CD4-positive, alpha-beta T cell treated with Interleukin-6 for 4 hours (primary cell): ENCODE results near the gene MED9.
A peak's percentile ranks its signal among the peaks of the same experiment; 100 is the strongest.

Experiments
- DNase-seq: peaks from one replicate; pipeline ENCODE4 v3.0.0-alpha.2; 2020; ENCODE audit warnings: mixed read lengths

Gene MED9

DNA sequence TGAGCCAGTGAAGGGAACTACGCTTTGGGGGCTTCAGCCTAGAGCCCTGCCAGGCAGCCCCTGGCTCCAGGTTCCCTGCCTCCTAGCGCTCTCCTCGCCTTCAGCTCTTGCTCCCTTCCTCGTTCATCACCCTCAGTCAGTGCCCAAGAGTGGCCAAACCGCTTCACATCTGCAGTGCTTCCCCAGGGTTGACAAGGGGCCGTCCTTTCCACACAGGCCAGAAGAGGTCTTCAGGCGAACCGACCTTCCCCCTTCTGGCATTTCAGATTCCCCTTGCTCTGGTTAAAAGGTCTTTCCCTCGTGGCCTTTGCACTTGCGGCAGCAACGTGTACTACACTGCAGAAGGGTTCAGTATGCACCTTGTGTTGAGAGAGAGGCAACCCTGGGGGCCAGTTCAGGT lies 15.3 kb downstream of the MED9 start:
- DNase-seq, result no peak

DNA sequence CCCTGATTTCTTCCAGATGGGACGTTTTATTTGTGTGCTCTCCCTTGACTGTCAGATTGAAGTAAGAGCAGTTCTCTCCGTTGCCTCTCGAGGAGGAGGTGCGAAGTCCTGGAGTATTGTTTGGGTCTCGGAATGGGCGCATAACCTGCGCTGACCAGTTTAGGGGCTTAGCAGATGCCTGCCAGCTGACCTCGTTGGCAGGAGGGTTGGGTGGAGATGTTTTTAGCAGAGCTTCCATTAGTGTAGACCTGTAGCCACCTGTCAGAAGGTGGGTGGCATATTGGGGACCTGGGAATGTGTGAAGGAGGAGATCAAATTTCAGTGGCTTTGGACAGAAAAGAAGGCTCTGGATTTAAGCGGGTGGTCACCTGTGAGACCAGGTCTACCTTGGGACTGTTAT lies 15.8 kb downstream of the MED9 start:
- no peak for DNase-seq

DNA sequence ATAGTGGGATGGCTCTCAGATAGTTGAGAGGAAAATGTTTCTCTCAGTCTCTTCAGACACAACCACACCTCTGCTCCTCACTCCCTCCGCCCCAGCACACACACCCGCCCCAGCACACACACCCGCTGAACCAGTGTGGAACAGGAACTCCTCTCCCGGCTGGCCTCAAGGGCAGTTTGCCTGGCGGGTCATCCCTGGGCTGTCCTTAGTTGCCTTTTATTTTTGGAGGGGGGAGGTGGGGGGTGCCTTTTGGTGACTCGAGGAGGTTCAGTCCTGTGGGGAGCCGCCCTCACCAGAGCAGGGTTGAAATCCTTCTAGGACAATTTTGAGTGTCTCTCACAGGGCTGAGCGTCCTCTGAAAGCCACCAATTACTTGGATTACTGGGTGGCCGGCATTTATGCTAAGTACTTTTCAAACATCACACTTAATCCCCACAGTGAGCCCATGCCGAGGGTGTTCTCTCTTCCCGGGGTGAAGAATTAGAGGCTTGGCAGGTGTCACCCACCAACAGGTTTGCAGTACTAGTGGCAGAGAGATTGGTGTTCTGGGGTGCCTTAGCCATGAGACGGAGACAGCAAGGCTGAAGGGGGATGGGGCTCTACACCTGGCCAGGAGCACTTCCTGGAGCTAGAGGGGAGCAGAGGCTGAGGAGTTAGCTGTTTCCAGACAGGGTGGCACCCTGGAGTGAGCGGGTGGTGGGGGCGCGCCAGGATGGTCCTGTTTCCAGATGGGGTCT lies 16.6 kb downstream of the MED9 start:
- DNase-seq, result no peak

DNA sequence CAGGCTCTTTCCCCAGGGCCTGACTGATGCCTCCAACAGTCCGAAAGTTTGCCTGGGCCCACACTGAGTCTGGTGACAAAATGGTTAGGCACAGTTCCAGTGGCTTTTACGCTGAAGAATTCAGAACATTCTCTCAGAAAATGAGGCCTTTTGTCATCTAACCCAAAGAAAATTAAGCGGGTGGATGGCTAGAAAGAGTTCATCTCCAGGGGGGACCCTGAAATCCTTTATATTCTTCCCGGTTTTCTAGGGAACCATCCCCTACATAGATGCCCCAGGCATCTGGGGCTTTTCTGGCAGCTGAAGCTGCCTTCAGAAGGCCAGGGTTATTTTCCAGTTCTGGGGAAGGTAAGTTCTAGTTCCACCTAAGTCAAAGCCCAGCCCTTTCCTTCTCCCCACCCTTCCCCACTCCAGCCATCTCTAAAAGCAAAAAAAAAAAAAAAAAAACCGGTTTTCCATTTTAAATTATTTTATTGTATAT lies 17.2 kb downstream of the MED9 start:
- DNase-seq, result no peak

DNA sequence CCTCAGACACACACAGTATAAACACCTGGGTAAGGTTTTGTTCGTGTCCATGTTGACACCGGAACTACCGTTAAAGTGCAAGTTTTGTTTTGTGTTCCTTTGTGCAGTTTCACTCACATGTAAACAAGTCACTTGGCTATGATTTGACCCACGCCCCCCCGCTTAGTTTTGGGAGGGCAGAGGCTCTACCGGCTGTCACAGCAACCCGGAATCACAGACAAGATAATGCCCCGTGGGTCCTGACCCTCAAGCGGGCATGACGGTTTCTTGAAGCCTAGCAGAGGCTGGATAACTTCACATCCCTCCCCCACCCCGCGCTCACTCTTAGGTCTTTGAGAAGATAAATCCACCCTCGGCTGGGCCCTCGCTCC lies 17.7 kb downstream of the MED9 start:
- no peak for DNase-seq

DNA sequence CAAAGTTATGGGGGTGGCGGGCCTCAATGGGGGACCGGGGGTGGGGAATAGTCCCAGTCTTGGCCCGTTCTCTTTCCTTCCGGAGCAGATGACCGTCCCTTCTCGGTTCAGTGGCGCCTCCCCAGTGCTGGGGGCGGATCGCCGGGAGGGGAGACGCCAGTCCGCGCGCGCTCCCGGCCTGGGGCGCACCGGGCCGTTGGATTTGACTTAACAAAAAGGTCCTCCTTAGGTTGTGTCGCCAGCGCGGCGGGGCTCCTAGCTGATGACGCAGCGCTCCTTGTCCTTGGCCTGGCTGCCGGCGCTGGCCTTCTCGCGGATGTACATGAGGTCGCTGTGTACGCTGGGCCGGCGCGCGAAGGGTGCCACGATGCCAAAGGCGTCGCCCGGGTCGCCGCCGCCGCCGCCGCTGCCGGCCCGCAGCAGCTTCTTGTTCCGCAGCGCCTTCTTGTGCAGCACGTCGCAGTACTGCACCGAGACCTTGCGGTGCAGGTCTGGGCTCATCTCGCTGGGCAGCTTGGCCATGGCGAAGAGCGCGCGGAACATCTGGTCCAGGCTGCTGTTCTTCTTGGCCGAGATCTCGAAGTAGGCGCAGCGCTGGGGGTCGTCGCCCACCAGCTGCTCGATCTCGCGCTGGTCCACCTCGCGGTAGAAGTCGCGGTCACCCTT lies 18.2 kb downstream of the MED9 start:
- peak; percentile 21 for DNase-seq

DNA sequence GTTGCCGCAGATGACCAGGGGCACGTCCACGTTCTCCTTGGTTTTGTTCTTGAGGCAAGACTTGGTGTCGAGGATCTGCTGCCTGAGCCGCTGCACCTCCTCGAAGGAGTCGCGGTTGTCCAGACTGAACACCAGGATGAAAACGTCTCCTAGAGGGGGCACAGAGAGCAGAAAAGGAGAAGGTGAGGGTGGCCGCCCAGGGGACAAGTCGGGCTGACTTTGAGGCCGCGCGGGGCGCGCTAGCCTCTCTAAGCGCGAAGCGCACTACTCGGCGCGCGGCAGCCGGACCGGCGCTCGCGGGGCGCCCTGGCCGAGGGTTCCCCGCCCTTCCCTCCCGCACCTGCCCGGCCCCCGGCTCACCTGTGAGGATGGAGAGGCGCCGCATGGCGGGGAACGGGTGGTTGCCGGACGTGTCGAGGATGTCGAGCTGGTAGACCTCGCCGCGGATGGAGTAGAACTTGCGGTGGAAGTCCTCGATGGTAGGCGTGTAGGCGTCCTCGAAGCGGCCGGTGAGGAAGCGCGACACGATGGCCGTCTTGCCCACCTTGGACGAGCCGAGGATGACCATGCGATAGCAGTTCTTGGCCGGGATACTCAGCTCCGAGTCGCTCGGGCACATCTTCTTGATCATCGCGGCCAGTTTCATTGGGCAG lies 18.9 kb downstream of the MED9 start:
- peak; percentile 35 for DNase-seq

DNA sequence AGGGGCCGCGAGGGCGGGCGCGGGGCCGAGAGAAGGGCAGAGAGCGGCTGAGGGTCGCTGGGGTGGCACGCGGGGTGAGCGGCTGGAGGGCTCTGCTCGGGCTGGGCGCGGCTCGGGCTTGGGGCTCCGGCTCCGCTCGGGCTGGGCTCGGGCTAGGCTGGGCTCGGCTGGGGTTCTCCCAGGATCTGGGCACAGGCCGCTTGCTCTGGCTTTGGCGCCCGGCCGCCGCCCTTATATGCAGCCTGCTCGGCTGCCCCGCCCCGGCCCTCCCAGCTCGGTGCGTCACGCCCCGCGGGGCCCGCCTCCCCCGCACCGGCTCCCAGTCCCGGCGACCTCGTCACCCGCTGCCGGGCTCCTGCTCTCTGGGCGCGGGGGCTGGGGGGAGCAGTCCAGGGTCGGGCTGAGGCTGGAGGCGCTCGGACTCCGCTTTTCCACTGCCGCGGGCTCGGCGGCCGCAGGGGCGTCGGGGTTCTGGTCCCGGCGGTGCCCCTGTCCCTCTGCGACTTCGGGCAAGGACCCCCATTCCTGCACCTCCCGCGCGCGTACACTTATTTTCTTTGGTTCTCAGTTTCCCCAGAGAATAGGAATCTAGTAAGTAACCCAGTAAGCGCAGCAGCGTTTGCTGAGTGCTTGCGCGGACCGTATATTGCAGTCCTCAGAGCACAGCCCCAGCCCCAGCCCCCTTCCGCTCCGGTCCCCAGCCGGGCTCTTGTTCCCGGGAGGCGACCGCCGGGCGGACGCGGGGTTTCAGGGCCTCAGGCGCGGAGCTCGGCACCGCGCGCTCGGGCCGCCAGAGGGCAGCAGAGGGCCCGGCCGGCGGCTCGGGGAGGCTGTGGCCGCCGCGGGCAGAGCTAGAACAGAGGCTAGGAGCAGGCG lies 19.6 kb downstream of the MED9 start, which contains the start of gene RASD1:
Gene RASD1 (minus strand): TSS at position 207 of the 876 bp plus-strand sequence. CDS start 214 bp downstream, outside the sequence.
- peak; percentile 82 for DNase-seq

DNA sequence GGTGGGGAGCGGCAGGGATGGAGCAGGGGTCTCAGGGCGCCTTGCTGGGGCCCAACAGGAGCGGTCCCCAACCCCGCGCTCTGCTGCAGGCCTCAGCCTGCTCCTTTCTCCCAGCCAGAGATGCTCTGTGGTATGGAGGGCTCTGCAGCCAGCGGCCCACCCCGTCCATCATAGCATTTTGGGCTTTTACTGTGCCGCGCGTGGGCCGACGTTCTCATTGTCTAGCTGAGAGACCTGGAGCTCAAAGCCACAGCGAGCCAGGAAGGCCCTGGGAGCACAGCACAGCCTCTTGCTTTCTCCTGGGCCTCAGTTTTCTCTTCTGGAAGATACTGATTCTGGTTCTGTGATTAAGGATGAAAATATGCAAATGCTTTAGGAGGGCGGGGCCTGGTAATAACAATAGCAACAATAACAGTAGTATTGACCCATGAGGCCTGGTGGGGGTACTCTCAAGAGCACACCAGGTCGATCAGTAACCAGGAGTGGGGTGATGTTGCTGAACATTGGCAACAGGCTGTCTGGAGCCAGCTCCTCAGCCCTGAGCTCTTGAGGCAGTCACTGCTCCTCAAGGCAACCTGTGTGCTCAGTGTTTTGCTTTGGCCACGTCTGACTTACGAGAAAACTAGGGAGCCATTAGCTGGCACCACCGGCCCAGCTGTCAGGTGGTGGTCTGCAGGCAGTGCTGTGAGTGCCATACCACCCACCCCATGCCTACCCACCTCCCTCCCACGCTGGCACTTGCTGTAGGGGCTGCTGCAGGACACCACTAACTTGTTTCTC lies 20.5 kb downstream of the MED9 start:
- no peak for DNase-seq

DNA sequence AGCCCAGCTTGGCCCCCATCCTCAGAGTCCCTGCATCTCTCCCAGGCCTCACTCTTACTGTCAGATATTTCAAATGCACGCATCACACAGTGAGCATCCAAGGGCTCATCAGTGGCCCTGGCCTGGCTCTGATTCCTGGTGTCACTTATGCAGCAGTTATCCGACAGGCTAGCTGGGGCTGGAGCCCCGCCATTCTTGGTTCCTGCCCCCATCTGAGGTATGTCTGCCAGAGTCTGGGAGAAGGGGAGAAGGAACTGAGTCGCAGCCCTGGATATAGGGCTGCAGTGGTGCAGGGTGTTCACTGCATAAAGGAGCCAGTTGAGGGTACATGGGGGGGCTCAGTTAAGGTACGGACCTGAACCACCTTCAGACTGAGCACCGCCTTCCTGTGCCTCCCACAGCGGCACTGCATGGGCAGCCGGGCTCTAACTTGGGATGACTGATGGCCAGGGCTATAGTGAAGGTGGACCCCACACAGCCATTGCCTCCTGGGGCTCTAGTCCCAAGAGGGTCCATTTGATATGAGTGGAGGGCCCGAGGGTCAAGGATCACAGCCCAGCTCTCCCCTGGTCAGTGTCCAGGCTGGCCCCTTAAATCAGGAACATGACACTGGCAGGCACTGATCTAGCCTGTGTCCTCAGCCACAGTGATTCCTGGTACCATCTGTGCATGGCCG lies 21.2 kb downstream of the MED9 start:
- DNase-seq, result no peak

DNA sequence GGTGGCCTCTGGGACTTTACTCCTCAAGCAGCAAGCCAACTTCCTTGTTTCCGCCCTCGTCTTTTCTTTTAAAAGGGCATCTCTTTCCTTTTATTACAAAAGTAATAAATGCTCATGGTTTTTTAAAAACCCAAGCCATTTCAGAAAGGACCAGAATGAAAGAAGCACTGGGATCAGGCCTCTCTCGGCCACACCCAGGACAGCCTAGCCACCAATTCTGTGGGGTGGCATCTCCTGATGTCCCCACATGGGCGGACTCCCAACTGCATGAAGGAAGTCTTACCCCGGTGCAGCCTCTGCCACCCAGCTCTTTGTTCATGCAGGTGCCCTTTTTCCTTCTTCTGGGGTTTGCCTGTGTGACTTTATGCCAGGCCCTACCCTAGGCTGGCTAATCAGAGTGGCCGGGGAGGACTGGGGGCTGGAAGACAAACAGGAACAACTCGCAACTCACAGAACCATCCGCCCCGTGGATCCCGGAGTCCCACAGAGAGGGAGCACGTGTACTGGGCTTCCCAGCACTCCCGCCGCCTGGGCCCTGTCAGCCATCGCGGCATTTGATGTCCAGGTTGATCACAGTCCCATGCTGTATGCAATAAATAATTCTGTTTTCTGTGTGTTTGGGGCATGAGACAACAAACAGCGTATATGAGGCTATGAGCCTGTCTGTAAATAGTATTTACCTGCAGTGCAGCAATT lies 22.0 kb downstream of the MED9 start:
- no peak for DNase-seq

DNA sequence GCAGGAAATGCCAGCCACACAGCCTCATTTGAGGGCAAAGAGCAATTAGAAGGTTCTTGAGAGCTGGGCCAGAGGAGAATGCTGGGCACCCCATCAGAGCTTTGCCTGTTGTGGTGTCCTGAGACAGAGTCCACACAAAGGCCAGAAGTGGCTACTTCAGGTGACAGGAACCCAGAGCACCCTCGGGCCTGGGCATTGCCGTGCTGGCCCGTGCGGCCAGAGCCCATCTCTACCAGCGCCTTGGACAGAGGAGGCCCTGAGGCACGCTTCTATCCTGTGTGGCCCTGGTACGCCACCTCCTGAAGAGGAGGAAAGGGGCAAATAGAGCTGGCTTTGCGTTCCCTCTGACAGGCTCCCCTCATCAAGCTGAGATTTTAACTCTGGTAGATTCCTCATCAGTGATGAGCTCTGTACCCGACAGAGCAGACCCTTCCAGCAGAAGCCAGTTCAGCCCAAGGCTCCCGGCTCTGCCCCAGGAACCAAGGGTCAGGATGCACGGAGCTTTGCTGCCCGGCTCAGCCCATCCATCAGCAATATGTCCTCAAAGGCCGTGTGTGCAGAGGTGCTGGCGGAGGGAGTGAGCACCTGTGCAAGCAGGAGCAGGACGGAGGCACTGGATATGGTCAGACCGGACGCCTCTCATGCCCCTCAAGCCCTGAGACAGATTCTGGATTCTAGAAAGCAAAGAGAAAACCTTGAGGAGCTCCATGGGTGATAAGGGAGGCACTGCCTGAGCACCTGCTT lies 22.8 kb downstream of the MED9 start:
- DNase-seq, result no peak

DNA sequence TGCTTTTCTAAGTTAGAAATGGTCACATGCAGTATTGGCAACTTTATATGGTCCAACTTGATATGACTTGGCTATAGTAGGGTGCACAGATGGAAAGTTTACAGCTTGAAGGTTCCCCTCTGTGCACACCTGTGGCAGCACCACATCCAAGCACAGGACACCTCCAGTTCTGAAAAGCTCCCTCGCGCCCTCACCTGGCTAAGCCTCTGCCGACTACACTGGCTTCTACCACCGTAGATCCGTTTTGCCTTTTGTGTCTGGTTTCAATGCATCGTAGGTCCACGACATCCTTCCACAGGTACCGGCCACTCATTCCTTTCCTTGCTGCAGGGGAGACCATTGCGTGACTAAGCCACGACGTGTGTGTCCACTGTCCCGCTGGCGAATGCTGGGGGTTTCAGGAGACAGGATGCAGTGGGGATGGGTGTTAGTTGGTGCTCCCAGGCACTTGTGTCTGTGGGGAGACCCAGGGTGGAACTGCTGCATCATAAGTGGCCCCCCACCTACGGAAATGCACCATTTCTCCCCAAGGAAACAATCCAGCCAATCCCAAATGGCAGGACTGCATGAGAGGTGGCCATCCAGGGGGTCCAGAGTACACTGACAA lies 24.3 kb downstream of the MED9 start:
- peak; percentile 40 for DNase-seq

DNA sequence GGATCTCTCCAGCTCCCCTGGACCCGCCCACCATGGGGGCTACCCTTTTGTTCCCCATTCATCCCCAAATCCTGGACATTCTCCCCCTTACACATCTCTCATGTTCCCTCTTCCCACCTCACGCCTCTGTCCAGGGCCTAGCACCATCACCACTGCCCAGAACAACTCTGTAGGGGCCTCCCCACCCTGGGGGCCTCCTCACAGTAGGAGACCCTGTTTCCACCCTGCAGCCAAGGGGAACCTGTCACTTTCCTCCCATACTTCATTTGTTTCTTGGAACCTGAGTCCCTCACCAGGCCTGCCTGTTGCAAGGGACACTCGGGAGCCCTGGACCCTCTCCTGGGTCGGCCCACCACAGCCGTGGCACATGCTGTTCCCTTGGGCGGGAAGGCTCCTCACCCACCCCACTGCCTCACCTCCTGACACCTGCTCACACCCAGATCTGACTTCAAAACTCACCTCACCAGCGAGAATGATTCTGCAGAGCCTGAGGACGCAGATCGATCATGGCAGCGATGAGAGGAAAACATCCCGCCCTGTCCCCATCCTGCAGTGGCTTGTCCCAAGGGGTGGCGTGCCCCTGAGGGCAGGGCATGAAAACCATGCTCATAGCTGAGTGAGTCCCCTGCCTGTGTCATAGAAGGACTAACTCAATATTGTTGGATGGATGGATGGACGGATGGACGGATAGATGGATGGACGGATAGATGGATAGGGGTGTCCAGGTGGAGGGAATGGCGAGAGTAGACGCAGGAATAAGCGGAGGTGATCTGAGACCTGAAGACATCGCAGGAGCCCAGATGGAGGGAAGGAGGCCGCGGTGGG lies 26.2 kb downstream of the MED9 start:
- no peak for DNase-seq

DNA sequence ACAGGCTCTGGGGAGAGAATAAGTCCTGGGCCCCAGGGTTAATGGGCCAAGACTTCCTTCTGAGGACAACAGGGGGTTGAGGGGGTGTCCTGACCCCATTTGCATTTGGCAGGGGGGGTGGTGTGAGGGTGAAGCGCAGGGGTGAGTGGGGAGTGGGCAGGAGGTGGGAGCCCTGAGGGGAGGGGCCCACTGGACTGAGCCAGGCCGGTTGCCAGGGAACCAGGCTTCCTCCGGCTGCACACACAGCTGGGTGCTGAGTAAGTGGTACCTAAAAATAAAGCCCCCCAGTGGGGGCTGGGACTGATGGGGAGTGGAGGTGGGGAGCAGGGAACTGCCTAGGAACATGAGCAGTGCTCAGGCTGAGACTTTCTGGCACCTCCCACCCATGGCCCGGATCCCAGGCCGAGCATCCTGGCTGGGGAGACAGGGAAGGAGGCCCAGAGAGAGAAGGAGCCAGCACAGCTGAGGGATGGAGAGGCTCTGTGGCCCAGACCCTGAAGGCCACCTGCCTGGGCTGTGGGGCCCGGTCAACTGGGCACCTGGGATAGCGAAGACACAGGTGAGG lies 26.8 kb downstream of the MED9 start:
- no peak for DNase-seq

DNA sequence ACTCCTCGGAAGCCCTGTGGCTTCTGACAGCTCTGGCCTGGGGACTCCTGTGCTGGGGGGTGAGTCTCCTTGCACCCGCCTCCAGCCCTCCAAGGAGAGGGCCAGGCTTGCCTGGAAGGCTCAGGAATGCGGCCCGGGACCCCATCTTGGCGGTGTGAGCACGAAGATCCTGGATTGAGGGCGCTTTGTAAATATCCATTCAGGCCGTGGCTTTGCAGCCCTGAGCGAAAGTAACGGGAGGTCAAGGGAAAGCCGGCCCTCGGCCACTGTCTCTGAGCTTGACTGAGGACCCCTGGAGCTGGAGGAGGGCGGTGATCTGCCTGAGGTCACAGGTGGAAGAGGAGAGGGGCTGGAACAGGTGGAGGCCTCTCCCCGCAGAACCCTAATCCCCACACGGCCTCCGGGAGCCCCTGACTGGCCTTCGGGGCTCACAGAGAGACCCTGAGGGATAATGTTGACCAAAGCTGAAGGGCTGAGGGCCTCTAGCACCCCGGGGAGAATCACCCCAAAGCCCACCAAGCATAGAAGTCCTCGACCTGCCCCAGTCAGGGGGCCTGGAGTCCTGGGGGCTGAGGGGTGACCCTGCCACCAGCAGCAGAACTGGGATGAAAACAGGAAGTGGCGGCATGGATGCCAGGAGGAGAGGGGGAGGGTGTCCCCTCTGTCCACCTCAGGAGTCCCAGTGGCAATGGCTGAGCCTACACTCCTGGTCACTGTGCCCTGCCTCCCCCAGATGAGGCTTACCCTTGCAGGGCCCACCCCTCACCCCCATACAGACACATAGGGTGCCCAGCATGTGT lies 27.7 kb downstream of the MED9 start:
- DNase-seq, result no peak

DNA sequence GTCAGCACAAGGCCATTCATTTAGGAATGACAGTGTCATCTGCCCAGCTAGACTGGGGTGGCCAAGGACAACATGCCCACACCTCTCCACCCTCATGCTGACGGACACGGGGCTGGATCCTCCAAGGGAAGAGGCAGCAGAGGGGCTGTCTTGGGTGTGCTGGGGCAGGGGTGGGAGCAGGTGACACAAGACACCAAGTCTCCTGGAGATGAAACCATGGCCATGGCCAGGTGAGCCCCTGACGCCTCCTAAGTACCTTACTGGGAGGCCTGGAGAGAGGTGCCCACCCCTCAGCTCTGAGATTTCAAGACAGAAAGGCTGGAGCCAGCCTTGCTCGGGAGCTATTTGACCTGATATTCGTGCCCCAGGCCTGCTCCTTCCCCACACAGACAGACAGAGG lies 28.4 kb downstream of the MED9 start:
- no peak for DNase-seq
